ENCODE data around the gene SOX13. TPM values are rescaled to one million over a fixed set of nuclear protein-coding genes. Genes with fewer than 3 reads are reported as not detected.

Gene SOX13
- total and polyA plus RNA-seq, 9 of the 15 experiments (the other 6 are each of a cell fraction or from before 2014, with no cell fraction given): 0.03 to 0.35 (median 0.06) TPM; not detected in 5

- H3K79me2 ChIP-seq (ENCODE audit: control insufficient read depth, insufficient read depth, low read length): no peaks in the 10 kb centered on the region
- H3K4me3 ChIP-seq: no peak overlapping the region
- H3K4me2 ChIP-seq (ENCODE audit: insufficient read depth, low read length): no peak overlapping the region
- no peak overlapping the region for H3K9ac ChIP-seq (ENCODE audit: insufficient read depth in 1 of 2, low read depth in 2 of 2, low read length in 2 of 2)
- no peaks in the 10 kb centered on the region for H3K4me1 ChIP-seq (replicated peaks in 1 of 2; ENCODE audit: control insufficient read depth in 2 of 2, insufficient read depth in 2 of 2, low read length in 2 of 2)
- DNase-seq (ENCODE audit: extremely low read depth in 1 of 4, low spot score in 3 of 4) (no peak), ATAC-seq (no peak; the same call in 2 of the 3 replicates), FAIRE-seq (no peak)
- no peaks in the 10 kb centered on the region for H3K36me3 ChIP-seq (ENCODE audit: control insufficient read depth, insufficient read depth, low read length)
- under 1% methylated on average over 15 of the region's 15 CpGs for WGBS (ENCODE audit: insufficient coverage, low coverage, missing lambda C conversion rate)
- intact Hi-C loops (cut with micrococcal nuclease) (no loop called here), in situ Hi-C loops (cut with MboI) (no loop called here)
- CTCF ChIA-PET (ENCODE audit: low intra/inter-chr PET ratio): interaction anchor here (0.5 kb wide), 1 partner anchor 187 kb away, joined by 3 read pairs; no protein-coding TSS in a partner anchor
- H3K27ac ChIP-seq (ENCODE audit: extremely low read depth, low read depth, low read length): no peak overlapping the region
- H4K20me1 ChIP-seq (replicated peaks; ENCODE audit: control insufficient read depth, insufficient read depth, low read length): no peaks in the 10 kb centered on the region
- peaks cover 23 to 60% of the 10 kb centered on the region in 2 experiments; a peak in 4 of 5 replicates for H3K27me3 ChIP-seq (ENCODE audit: control insufficient read depth in 2 of 2, insufficient read depth in 2 of 2, low read length in 2 of 2)
- H3K9me3 ChIP-seq (replicated peaks; ENCODE audit: control insufficient read depth, insufficient read depth, low read depth, low read length): no peaks in the 10 kb centered on the region
- no TSS peak for BruUV-seq (replicated peaks)
- no peak overlapping the region for H2AFZ ChIP-seq (ENCODE audit: low read depth, low read length)
- POLR2A ChIA-PET: interaction anchor here (0.6 kb wide), 1 partner anchor 712 kb away, joined by 3 read pairs; no protein-coding TSS in a partner anchor
- H3K9me1 ChIP-seq (ENCODE audit: control insufficient read depth, insufficient read depth, low read length): no peaks in the 10 kb centered on the region
- TF ChIP-seq REST (IDR thresholded peaks at IDR 0.05; ENCODE audit: borderline replicate concordance): no peak
- TF ChIP-seq REST (CRISPR knock-in tag; IDR thresholded peaks at IDR 0.05; ENCODE audit: low read depth): no peak
- no peak for TF ChIP-seq HNRNPK (IDR thresholded peaks at IDR 0.05; ENCODE audit: low read depth, low read length, poor library complexity, severe bottlenecking)
- no peak for TF ChIP-seq ESRRB (CRISPR knock-in tag; IDR thresholded peaks at IDR 0.05; ENCODE audit: borderline replicate concordance)
- no peak for TF ChIP-seq ID3 (CRISPR knock-in tag; IDR thresholded peaks at IDR 0.05)
- no peak for TF ChIP-seq ID3 (tag; IDR thresholded peaks at IDR 0.05)
Observed at GRCh38 chr1:204094856-204095634, 22.1 kb downstream of the SOX13 start.
